HT-29 (cell line): ENCODE data around the gene ATP9A. TPM values are rescaled to one million over a fixed set of nuclear protein-coding genes. Genes with fewer than 3 reads are reported as not detected.
A peak's percentile ranks its signal among the peaks of the same experiment; 100 is the strongest.
"Not testable (repeated sequence)": the region's sequence is repeated elsewhere in the genome, so short reads cannot be mapped to it uniquely, and the experiment has no call there.

ENCODE experiments used
- DNase-seq: peaks from one replicate; pipeline ENCODE4 v3.0.0-alpha.2; 2015; ENCODE audit warnings: low spot score
- total RNA-seq: library from RNA; depleted of rRNA; stranded (reverse); fragments of >200 nt; shearing (Covaris generic); gene quantifications from 2 replicates; pipeline ENCODE4 v1.2.3, GENCODE V29; 2014; rRNA removed

ATP9A gene
- 55.1 and 70.3 TPM in 2 replicates for total RNA-seq

DNA sequence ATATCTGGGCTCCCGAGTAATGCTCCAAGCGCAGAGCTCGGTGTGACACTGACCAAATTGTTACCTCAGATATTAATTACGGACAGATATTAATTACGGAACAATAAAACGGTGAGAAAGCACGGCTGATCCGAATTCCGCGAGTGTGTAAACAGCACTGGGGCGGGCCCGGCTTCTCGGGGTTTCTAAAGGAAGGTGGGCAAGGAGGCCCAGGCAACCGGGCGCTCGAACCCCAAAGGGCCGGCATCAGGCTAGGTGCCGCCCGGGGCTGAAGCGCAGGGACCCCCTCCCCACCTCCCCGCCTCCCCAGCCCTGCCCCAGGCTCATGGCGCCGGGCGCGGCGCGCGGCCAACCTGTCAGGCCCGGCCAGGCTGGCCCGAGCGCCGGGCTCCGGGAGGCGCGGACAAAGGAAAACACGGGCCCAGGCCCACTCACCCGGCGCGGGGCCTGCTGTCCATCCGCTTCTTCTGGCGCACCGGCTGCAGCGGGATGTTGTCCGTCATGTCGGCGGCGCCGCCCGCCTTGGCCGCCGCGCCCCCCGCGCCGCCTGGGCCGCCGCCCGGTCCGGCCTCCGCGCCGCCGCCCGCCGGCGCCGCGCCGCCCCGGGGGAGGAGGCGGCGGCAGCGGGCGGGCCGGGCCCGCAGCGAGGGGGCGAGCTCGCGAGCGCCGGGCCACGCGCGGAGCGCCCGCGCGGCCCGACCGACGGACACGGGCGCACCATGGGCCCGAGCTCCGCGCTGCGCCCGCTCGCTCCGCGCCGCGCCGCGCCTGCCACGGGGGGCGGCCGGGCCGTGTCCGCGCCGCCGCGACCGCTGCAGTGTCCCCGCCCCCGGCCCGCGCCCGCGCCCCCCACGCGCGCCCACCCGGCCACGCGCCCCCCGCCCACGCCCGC lies at the start of gene ATP9A:
TSS of gene ATP9A (minus strand) at position 524 of the 892 bp plus-strand sequence. CDS start at position 503, 21 bp downstream.
- DNase-seq, result peak; percentile 74

- DNase-seq, result not testable (repeated sequence)
Measured at GRCh38 chr20:51816856-51817255, 48.7 kb upstream of the ATP9A start.

- DNase-seq, result no peak
Measured at GRCh38 chr20:51815383-51816076, 47.3 kb upstream of the ATP9A start.

- DNase-seq, result no peak
Measured at GRCh38 chr20:51812861-51813260, 44.7 kb upstream of the ATP9A start.

DNA sequence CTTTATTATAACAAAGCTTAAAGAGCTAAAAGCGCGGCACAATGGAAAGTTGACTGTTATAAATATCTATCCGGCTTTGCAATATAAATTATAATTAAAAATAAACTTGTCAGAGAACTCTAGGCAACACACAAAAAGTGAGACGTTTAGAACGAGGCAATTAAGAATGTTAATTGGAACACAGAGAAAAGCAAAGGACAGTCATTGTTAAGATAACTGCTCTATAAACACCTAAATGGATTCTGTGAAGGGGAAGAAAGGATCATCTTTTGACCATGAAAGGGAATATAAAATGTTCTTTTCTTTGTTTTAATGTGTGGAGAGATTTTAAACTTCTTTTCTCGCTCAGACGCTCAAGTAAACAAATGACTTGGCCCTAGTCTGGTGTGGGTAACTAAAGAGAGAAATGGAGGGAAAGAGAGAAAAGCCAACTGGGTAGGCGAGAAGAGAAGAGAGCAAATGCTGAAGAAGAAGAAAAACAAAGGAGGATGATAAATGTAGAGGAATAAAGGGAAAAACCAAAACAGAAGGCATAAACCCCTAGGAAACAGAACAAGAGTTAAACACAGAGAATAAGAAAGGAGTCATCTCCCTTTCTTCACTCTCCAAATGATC lies 43.4 kb upstream of the ATP9A start:
- no peak for DNase-seq

- no peak for DNase-seq
Measured at GRCh38 chr20:51811042-51811355, 42.8 kb upstream of the ATP9A start.

GRCh38 chr20:51810155-51811041 lies 42.2 kb upstream of the ATP9A start:
- peak; percentile 36 for DNase-seq

- DNase-seq, result no peak
Measured at GRCh38 chr20:51807720-51808250, 39.6 kb upstream of the ATP9A start.

GRCh38 chr20:51804754-51805153 lies 36.6 kb upstream of the ATP9A start:
- DNase-seq, result no peak

DNA sequence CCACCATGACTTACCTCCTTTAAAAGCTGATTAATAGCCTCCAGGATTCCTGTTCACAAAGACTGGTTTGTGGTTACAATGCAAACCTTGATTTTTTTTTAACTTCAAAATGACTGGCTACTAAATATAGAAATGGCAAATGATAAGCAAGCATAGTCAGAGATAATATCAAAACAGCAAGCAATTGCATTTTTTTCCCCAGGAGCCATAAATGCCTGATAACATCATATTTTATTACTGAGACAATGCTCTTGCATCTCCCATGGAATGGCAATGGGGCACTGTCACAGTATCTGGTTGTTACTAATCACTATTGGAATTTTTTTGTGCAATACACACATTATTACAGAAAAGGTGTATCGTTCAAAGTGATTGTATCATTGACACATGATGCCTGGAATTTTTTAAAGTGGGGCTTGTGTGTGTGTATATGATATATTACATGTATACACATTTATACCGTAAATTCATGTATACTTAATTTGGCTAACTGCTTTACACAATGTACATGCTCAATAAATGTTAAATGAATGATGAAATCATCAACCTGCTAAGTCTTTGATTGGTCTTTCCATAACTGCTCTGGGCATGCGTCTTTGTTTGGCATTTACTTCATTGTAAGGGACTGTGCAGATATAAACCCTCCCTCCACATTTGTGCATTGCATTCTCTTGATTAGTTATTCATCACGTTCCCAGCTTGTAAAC lies 35.1 kb upstream of the ATP9A start:
- peak; percentile 48 for DNase-seq

- no peak for DNase-seq
Measured at GRCh38 chr20:51802170-51802751, 34.1 kb upstream of the ATP9A start, which contains the start of gene SALL4. Gene SALL4 (minus strand): TSS chr20:51802521. CDS start chr20:51802408, 113 bp downstream.

GRCh38 chr20:51801823-51802123 lies 33.6 kb upstream of the ATP9A start:
- no peak for DNase-seq

- no peak for DNase-seq
Measured at GRCh38 chr20:51801122-51801822, 33.1 kb upstream of the ATP9A start.

- DNase-seq, result peak; percentile 31
Measured at GRCh38 chr20:51800872-51801121, 32.6 kb upstream of the ATP9A start.

DNA sequence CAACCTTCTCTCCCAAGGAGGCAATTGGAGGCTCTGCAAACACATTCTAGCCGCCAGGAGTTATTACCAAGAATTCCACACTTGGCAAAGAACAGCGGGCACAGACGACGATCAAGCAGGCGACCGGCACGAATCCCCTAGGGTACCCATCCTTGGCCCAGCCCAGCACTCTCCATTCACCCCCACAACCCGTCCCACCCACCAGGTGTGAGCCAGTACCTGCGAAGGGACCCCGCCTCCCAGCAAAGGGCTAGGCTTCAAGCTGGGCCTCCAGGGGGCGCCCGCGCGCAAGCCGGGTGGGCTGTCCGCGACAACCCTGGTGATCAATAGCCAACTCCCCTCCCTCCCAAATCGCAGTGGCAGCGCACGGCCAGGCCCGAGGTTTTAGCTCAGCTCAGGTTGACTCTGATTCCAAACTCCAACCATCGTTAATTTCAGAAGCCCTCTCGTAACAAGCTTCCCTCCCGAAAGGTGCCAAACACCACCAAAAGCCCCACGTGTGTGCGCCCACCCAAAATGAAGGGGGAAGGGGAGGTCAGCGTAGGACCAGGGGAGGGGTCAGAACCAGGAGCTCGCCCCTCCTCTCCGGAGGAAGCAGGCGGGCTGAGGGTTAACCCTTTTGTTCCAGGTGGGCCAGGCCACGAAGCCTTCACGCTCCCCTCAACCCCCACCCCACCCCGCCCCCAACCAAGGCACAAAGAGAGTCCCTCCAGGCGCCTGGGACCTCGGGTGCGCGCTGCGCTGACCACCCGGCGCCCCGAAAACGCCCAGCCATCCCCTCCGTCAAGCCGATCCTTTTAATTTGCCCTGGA lies 32.1 kb upstream of the ATP9A start:
- peak; percentile 85 for DNase-seq

- DNase-seq, result no peak
Measured at GRCh38 chr20:51799401-51799860, 31.2 kb upstream of the ATP9A start.

- DNase-seq, result no peak
Measured at GRCh38 chr20:51797357-51798025, 29.3 kb upstream of the ATP9A start.

DNA sequence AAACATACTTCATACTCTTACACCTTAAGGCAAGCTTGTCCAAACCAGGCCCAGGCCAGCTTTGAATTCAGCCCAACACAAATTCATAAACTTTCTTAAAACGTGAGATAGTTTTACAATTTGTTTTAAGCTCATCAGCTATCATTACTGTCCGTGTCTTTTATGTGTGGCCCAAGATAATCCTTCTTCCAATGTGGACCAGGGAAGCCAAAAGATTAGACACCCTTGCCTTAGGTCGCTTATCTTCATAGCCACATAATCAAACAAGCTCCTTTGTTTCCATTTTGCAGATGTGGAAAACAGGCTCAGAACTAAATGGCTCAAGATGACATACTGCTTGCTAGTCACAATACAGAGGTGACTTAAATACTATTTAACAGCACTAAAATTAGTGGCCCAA lies 28.1 kb upstream of the ATP9A start:
- DNase-seq, result no peak
